Putamen (tissue), 1 donor: Measurements from ENCODE around the gene MYL6.

Experiments used
- DNase-seq: peaks from one replicate; pipeline ENCODE4 v3.0.0-alpha.2; 2016; ENCODE audit warnings: low spot score

The MYL6 gene

DNA sequence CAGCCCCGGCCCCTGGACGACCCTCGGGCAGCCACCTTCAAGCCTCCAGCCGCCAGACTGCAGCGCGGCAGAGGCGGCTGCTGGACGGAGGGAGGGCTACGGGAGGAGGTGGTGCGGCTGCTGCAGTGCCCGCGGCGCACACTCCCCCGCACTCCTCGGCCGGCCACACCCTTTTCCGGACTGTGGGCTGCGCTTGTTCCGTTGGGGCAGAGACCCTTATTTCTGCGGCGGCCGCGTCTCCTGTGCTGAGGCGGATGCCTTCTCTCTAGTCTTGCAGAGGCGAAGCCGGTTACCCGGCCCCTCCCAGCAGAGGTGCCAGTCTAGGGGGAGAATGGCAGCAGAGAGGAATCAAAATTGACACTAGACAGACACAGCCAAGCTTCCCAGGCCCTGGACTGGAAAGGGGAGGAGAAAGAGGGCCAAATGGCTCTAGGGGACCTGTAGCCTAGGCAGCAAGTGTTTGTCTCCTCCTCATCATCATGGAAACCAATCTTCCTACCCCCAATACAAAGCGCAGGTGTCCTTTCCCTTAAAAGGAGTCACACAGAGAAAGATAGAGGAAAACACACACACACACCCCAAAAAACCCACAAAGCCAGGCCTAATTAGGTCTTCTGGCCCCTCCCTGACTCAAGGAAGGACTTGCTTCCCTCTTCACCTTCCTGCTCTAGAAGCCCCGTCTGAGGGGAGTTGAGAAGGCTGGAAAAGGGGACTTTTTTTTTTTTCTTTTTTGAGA is 28.8 kb upstream of the MYL6 start:
- no peak for DNase-seq

- DNase-seq = no peak
These were observed 28.1 kb upstream of the MYL6 start for GRCh38 chr12:56129942-56130495.

DNA sequence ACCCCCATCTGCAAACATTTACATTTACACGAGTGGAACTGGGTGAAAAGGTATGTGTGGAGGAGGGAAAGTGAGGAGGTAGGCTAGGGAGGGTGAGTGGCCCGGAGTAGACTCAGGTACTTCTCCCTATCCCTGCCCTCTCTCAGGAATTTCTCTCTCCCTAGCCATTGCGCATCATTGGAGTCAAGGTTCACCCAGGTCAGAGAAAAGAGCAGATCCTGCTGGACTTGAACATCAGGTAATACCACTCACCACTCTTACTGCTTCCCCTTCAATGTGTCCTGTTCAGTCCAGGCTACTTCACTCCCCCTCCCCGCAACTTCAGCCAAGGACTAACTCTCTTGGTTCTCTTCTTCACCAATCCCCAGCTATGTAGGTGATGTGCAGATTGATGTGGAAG is 27.3 kb upstream of the MYL6 start:
- no peak for DNase-seq

GRCh38 chr12:56134897-56135296 is 23.3 kb upstream of the MYL6 start:
- no peak for DNase-seq

DNA sequence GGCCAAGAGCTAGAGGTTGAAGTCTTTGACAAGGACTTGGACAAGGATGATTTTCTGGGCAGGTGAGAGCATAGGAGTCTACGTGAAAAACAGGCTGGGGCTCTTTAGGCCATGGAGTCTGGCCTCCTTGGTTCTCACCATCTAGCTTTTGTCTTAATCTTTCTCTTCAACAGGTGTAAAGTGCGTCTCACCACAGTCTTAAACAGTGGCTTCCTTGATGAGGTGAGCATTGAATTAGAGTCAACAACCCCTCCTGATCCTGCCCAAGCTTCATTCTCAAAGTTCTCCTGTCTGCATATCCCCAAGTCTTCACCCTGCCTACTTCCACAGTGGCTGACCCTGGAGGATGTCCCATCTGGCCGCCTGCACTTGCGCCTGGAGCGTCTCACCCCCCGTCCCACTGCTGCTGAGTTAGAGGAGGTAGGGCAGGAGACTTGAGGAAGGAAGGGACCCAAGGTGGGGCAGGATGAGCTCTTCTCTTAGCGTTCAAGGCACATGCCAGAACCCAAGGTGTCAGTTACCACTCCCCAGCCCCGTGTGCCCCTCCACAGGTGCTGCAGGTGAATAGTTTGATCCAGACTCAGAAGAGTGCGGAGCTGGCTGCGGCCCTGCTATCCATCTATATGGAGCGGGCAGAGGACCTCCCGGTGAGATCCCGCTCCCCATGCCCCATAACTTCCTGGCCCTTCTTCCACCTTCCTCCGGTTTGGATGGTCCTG is 20.1 kb upstream of the MYL6 start:
- DNase-seq = no peak

DNA sequence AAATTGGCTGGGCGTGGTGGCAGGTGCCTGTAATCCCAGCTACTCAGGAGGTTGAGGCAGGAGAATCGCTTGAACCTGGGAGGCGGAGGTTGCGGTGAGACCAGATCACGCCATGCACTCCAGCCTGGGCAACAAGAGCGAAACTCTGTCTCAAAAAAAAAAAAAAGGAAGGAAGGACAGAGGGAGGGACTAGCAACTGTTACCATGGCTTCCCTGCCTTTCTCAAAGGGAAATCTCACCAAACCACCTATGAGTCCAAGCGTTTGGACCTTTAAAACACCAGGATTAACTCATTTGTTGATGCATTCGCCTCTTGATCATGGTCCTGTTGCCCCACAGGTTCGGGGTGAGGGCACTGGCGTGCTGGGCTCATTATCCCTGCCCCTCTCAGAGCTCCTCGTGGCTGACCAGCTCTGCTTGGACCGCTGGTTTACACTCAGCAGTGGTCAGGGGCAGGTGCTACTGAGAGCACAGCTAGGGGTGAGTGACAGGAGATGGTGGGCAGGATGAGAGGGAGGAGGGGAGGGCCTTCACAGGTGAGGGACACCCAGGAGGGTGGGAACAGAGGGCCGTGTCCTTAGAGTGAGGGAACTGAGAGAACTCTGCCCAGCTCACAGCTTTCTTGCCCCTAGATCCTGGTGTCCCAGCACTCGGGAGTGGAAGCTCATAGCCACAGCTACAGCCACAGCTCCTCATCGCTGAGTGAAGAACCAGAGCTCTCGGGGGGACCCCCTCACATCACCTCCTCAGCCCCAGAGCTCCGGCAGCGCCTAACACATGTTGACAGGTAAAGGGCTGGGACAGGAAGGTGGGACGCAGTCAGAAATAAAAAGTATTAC is 16.0 kb upstream of the MYL6 start:
- DNase-seq = no peak

DNA sequence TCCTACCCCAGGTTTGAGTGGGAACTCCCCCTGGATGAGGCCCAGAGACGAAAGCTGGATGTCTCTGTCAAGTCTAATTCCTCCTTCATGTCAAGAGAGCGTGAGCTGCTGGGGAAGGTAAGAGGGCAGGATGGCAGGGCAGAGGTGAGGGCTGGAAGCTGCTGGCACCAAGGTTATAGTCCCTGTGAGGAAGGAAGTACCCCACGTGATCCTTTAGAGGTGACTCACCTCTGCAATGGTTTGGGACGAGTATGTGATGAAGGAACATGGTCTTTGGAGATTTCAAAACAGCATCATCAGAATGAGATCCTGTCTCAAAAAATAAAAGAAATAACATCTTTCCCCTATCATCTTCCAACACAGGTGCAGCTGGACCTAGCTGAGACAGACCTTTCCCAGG is 14.9 kb upstream of the MYL6 start:
- DNase-seq = no peak

- DNase-seq = no peak
These were observed 14.3 kb upstream of the MYL6 start for GRCh38 chr12:56143870-56144269.

DNA sequence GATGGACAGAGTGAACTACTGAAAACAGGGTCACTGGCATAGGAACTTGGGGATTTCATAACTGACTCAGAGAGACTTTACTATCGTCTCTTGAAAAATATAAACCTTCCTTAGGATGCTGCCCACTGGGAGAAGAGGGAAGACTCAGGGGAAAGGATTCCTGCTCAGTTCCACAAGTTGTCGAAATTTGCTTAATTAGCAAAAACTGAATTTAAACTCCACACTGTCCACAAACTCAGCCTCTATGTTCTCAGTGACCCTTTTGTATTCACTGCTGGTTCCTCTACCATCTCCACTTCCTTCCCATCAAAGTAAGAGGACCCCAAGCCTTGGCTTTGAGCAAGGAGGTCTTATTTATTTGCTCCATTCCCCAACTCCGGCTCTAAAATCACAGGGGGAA is 12.9 kb upstream of the MYL6 start:
- no peak for DNase-seq

GRCh38 chr12:56146492-56147460 is 11.4 kb upstream of the MYL6 start:
- DNase-seq = no peak

DNA sequence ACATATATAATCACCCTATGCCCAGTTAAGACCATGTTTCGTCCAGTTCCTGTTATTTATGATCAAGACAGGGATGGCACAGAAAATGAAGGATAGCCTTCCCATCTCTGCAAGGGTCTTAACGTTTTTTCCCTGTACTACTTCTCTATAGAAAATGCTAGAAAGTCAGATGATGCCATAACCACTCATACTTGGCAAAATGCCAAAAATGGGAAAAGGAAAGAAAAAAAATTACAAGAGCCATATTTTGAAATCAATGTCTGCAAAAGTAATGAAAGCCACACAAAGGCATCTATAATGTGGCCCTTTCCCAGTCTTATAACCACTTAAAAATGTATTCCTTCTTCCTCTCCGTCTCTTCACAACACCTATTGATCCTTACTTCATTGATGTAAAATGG is 7.6 kb upstream of the MYL6 start:
- no peak for DNase-seq

DNA sequence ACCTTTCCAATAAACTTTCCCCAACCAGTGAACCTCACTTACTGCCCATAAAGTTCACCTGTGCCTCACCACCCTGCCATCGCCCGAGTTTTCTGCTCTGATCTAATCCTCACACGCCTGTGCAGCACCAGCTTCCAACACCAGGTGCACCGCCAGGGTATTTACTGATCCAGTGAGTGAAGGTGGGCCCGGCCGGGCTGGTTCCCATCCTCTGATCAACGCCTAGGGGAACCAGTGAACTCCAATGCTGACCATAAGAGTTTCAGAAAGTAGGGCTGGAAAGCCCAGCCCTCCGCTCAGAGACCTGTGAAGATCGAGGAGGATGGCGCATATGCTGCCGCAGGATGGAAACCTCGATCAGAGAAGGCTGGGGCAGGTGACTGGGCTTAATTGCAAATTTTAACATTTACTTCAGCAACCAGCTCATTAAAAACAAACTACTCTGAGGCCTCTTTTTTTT is 6.5 kb upstream of the MYL6 start:
- no peak for DNase-seq

DNA sequence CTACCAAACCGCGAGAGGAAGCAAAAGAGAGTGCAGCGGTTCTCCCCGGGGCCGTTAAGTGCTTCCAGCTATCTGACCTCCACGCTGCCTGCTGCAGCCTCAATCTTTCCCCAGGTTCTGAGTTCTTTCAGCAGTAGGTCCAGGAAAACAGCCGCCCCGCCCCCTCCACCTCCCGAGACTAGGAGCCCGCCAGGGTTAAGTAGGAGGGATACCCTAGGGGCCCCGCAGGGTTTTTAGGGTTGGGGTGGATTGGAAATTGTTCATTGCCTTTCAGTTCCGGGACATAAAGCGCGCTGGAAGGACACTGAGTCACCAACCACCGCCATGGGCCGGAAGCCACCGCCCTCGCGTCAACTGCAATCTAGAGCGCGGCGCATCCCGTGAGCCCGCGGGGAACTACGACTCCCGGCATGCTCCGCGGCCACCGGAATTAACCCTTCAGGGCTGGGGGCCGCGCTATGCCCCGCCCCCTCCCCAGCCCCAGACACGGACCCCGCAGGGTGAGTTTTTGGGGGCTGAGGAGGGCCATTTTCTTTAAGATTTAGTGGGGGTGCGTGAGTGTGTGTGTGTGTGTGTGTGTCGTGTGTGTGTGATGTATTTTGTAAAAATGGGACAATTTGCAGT is 5.9 kb upstream of the MYL6 start, which contains the start of gene MYL6B:
MYL6B (plus strand) TSS at position 456 of the 624 bp plus-strand sequence. CDS start 1,332 bp downstream, outside the sequence.
- peak; percentile 91 for DNase-seq

DNA sequence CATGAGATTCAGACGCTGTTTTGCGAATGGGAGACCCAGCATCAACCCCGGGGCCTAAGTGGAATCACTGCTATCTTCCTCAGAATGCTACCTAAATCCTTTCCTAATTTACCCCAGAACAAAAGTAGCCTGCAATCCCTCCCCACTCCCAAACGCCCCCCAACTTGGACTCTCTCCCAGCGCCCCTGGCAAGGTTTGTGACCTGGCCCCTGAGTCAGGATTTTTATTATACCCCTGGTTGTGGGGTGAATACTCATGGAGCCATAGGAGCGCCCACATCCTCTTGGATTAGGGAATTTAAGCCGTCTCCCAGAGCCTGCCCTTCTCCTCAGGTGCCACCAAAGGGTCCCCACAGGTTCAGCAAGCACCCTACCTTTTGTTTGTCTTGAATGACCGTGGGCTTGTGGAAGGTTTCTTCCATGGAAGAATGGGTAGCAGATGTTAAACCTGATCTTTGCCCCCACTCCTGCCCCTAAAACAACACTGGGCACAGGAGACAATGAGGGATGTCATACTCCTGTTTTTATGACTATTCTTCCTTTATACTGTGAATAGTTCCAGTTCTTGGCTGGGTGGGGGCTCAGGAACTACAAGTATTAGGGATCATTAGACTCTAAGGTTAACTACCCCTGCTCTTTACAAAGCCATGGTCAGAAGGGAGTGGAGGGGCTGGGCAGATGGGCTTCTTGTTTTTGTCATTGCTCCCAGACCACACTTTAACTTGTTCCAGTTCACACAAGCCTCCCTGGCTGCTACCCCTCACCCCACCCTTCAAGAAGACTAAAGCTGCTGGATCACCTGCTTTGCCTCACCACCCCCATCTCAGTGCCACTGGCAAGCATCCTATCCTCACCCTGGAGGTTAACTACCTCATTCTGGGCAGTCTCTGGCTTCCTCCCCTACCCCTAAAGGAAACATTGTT is 5.1 kb upstream of the MYL6 start:
- DNase-seq = no peak

DNA sequence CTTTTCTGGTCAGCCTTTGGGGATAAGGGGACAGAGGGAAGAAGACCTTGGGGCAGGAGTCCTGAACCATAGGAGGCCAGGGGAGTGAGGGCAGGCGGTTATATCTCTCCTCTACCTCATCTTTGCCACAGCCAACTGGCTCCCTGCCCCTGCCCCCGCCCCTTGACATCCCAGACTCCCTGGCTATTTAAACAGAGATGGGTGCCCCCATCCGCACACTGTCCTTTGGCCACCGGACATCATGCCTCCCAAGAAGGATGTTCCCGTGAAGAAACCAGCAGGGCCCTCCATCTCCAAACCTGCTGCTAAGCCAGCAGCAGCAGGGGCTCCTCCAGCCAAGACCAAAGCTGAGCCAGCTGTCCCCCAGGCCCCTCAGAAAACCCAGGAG is 4.5 kb upstream of the MYL6 start:
- no peak for DNase-seq

DNA sequence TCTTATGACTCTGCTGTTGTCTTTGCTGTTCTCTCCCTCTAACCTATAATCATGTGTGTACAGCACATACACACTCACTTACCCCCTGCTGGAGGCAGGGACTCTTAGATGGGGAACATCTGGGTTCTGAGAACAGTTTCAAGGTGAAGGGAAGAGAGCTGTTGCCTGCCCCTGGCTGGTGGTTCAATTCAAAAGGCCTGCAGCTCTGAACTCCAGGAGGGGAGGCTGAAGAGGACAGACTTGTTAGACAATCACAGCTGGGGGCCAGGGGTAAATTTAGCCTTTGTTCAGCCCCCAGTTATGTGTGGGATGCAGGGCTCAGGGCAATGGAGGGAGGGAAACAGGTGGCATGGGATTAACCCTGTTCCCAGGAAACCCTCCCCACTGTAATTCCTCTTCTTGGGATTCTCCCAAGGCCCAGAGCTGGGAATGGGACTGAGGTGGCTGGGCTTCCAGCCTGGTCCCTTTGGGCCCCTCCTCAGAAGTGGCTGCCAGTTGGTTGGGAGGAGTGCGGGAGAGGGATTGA is 3.9 kb upstream of the MYL6 start:
- DNase-seq = no peak

DNA sequence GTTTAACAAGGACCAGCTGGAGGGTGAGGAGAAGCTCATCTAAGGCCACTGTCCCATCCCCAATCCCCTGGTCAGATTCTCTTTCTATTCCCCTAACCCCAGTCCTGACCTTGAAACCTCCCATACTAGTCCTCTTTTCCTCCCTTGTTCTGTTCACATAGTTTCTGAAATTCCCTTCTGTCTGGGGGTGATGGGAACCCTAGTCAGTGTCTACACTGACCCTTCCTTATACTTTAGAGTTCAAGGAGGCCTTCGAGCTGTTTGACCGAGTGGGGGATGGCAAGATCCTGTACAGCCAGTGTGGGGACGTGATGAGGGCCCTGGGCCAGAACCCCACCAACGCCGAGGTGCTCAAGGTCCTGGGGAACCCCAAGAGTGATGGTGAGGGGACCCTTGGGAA is 3.3 kb upstream of the MYL6 start:
- no peak for DNase-seq

DNA sequence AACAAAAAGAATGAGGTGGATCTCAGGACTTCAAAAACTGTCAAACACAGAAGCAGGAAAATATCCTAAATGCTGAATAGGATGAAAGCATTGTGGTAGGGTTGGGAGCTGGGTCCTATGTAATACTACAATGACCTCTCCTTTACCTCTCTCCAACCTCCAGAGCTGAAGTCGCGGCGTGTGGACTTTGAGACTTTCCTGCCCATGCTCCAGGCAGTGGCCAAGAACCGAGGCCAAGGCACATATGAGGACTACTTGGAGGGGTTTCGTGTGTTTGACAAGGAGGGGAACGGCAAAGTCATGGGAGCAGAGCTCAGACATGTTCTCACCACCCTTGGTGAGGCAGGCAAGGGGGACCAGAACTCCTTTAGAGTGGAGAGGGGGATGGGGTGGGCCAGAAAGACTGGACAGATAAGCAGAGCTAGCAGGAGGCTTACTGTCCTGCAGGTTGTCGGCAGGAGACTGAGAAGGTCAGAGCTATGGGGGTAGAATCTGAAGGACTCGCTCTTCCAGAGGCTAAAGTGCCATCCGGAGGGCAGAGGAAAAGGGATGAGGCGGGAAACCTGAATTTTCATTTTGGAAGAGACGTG is 2.8 kb upstream of the MYL6 start:
- DNase-seq = no peak
